ENCODE measurements around the gene C10orf143. TPM values are rescaled to one million over a fixed set of nuclear protein-coding genes. Genes with fewer than 3 reads are reported as not detected.

C10orf143 gene
- 0.77 and 1.1 TPM in 2 replicates for total RNA-seq

GRCh38 chr10:130110246-130111112 is at the start of gene C10orf143:
Gene C10orf143, minus strand, starts transcription at chr10:130110830. Its CDS starts 58 bp downstream, at chr10:130110772.

GRCh38 chr10:130136226-130137089 is 25.8 kb upstream of the C10orf143 start, which contains the start of gene GLRX3:
Gene GLRX3, plus strand, starts transcription at chr10:130136391. Its CDS starts 30 bp downstream, at chr10:130136421.

Other genes starting within 250 kb of the C10orf143 start
- 12.8 and 15.9 TPM in 2 replicates for gene EBF3, start 146.6 kb downstream of the C10orf143 start, total RNA-seq
- gene GLRX3, start 25.6 kb upstream of the C10orf143 start, total RNA-seq, result 51.6 and 65.5 TPM in 2 replicates